ENCODE results near the gene GRIPAP1. TPM values are rescaled to one million over a fixed set of nuclear protein-coding genes. Genes with fewer than 3 reads are reported as not detected.

Gene GRIPAP1
- total RNA-seq, 1 donor from 2014 or later = 10.9 TPM

GRCh38 chrX:48958635-48959094, 43.4 kb downstream of the GRIPAP1 start:
- peak in 1 of 2 donors; percentile 49 for DNase-seq (ENCODE audit: low read depth in 2 of 2)

DNA sequence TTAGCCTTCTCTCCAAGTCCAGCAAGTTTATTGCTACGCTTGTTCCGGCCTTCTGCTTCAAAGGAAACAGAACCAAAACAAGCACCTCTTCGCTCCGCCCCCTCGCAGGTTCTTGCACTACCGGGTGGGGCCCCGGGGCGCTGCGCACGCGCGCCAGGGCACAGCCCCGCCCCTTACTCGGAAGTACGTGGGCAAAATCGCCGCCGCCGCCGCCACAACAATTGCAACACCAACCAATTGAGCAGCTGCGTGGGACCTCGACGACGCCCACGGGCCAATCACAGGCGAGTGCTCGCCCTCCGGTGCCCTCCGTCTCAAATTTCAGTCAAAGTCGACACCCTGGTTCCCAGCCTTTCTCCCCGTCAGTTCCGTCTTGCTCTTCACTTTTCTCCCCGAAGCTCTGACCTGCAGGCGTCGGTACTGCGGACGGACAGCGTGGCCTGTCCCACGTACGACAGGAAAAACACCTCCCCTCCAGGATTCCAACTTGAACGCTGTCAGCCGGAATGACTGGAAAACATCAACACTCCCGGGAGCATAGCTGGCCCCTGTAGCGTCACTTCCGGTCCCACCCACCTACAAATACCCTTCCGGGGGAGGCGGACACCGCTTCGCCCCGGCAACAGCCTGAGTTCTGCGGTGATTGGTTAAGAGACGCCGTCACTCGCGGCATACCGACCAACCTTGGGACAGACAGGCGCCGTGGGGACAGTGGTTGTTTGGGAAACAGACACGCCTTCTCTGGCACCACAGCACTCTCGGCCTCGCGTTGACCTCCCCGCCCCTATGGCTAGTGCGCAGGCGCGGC, 44.0 kb downstream of the GRIPAP1 start:
- DNase-seq (ENCODE audit: low read depth in 2 of 2) = peak; percentile 96 to 98

- no peak for DNase-seq (ENCODE audit: low read depth in 2 of 2)
Observed at GRCh38 chrX:48957477-48957826, 44.6 kb downstream of the GRIPAP1 start, which contains the start of gene OTUD5. OTUD5 (minus strand) TSS chrX:48957607; CDS start chrX:48957570, 37 bp downstream.

- DNase-seq (ENCODE audit: low read depth in 2 of 2) = peak in 1 of 2 donors; percentile 43
Observed at GRCh38 chrX:48956728-48957414, 45.2 kb downstream of the GRIPAP1 start.

DNA sequence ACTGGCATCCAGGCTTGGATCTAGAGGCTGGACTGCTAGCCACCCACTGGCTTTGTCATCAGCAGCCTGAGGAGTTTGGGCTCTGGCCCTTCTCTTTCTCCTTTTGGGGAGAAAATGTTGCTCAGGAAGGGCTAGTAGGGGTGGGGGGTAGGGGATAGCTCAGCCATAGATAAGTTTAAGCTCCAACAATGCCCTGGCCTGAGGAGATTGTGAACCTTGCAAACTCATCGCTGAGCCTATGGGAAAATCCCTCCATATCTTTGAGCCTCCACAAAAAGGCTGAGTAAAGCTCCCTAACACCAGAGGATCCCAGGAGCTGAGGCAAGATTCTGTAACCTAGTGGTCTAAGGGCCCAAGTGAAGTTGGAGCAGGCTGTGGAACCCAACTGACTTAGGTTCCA, 53.5 kb downstream of the GRIPAP1 start:
- DNase-seq (ENCODE audit: low read depth in 2 of 2) = no peak

DNA sequence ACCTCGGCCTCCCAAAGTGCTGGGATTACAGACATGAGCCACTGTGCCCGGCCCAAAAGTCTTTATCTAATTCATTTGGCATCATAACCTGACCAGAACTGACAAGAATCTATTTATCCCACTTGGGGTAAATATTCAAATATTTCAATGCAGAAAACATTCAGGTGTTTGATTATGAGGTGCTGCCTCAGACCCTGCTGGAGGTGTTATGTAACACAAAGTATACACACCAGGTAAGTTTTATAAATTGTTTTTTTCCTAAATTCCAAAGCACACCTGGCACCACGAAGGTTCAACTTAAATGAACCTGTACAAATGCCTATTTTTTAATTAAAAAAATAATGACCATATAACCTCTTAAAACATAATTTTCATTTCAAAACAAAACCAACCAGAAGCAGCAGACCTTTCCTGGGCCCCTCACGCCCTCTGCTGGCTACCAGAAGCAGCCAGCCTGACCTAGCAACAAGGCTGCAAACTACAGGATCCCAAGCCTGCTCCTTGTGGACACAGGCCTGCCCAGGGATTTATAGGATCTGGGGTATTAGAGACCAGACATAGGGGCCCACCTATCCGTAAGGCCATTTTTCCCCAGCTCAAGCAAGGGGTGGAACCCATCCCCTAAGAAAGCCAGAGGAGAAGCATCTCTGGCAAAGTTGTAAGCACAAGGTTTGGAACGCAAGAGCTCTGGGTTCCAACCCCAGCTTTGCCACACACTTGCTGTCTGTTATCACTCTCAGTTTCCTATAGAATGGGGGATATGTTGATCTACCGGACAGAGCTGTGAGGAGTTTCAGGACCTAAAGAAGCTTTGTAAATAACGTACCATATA, 56.3 kb downstream of the GRIPAP1 start:
- DNase-seq (ENCODE audit: low read depth in 2 of 2) = peak in 1 of 2 donors; percentile 55

DNA sequence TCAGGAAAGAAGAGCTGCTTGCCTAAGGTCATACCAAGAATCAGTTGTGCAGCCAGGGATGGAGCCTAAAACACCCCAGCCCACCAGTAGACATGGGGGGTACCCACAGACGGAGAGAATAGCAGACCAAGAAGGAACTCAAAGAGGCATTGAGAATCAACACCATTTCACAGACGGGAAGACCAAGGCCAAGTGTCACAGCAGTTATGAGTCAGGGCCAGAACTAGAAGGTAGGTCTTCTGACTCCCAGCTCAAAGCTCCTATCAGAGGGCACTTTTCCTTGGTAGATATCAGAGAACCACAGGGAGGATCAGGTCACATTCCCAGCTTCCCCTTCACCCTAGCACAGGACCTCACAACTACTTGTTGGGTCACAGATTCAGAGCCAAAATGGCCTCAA, 59.2 kb downstream of the GRIPAP1 start:
- DNase-seq (ENCODE audit: low read depth in 2 of 2) = no peak

DNA sequence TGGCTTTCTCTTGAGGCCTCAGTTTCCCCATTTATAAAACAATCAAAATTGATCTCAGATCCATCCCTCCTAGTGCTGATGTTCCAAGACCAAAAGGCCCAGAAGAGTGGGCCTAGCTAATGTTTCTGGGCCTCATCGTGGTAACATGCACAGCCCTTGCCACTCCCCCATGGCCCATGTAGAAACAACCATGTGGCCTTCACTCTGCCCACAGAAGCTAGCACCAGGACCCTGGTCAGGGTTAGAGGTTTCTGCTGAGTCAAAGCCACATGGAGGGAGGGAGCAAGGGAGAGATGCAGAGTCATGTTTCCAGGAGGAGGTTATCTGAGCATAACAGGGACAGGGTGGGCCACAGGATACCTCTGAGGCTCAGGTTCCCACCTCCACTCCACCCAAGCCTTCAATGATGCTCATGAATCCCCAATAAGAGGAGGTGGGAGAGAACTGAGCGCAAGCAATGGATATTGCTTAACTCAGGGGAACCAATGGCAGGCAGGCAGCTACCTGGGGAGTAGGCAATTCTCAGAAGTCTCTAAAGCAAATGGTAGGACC, 61.6 kb downstream of the GRIPAP1 start:
- DNase-seq (ENCODE audit: low read depth in 2 of 2) = no peak

DNA sequence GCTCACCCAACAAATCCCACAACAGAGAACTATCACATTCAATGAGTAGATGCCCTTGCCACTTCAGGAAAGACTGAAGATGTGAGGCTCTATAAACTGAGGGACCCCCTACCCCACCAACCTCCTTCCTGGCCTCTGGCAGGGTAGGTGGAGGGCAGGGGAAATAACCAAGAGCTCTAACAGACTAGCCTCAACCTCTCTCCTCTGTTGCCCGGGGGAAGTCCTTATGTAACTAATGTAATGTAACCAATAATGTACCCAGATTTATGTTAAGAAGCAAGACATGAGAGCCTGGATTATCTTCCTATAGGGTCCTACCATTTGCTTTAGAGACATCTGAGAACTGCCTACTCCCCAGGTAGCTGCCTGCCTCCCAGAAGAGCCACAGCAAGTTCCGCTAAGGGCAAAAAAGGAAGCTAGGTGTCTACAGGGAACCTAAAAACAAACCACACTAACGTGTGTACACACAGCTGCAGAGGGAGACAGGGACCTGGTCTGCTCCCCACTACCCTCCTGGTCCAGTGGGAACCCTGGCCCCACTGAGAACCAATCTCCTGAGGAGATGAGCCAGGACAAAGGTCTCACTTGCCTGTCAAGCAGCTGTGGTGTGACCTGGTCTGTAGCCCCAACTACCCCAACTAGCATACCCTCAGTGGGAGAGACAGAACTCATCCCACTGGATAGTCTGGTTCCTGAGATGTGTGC, 62.4 kb downstream of the GRIPAP1 start:
- no peak for DNase-seq (ENCODE audit: low read depth in 2 of 2)

GRCh38 chrX:48938721-48939425, 63.2 kb downstream of the GRIPAP1 start:
- DNase-seq (ENCODE audit: low read depth in 2 of 2) = no peak

GRCh38 chrX:48937054-48937907, 64.8 kb downstream of the GRIPAP1 start:
- no peak for DNase-seq (ENCODE audit: low read depth in 2 of 2)

GRCh38 chrX:48936429-48937053, 65.5 kb downstream of the GRIPAP1 start:
- no peak for DNase-seq (ENCODE audit: low read depth in 2 of 2)

DNA sequence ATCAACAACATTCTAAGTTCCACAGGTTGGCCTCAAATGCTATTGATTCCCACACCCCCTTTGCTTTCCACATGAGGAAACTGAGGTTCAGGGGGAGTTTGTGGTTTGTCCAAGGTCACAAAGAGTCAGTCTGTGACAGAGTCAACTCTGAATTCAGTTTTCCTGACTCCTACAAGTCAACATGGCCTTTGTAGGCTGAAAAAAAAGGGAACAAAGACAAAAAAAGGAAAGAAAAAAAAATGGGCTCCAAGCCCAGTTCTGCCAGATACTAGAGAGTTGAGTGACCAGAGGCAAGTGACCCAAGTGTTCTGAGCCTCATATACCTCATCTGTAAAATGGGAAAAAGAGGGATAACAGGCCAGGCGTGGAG, 66.8 kb downstream of the GRIPAP1 start:
- no peak for DNase-seq (ENCODE audit: low read depth in 2 of 2)

DNA sequence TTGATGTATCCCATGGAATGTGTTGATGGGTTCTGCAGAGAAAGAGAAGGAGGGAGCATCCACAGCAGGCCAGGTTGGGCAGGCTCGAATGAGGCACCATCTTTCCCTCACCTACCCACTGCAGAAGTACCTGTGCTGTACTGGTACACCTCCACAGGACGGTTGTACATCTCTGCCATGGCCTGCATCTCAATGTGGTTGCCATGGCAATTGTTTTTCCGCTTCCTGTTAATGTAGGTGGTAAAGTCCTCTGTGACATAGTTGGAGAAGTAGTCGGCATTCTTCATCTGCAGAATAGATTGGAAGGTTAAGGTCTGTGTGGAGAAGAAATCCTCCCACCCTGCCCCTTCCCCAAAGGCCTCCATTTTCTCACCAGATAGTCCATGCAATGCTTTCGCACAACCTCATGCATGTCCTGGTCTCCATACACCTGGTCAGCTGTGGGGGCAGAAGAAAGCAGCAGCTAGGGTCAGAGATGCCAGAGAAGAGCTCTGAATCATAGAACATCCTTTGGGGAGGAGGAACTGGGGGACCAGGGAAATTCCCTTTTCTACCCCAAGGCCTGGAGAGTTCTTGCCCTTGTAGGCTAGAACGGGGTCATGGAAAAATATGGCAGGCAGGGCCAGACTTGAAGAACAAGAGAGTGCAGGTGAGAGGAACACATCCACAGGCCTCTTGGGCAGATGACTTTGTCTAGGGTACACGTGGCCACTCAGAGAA, 67.3 kb downstream of the GRIPAP1 start:
- DNase-seq (ENCODE audit: low read depth in 2 of 2) = no peak

DNA sequence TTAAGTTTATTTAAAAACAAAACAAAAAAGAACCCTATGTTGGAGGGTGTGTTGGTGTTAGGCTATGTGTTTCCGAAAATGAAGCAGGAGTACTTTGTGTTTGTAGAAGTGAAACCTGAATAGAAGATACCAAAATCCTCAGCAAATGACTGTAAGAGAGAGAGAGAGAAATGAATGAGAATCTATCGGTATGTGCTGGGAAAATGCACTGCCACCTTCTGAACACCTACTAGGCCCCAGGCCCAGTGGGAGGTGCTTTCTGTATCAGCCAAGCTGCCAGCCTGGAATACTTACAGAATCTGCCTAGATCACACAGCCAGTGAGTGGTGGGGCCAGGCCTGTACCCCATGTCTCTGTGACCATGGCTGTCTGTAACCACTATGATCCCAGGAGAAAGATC, 68.3 kb downstream of the GRIPAP1 start:
- DNase-seq (ENCODE audit: low read depth in 2 of 2) = no peak

- no peak for DNase-seq (ENCODE audit: low read depth in 2 of 2)
Observed at GRCh38 chrX:48927736-48928382, 74.2 kb downstream of the GRIPAP1 start.

DNA sequence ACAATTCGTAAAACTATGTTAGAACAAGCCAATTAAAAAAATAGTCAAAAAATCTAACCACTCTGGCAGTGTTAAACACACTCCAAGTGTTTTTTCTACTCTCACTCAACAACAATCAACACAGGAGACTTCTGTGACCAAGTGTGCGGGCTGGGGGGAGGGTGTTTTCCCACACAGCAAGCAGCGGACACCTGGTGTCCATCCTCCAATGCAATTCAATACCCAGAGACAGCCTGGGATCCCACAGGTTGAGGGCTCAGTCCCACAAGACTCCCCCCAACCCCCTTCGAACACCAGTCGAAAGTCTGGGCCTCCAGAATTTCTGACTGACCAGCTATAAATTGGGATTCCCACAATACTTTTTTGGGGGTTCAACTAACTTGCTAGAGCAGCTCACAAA, 74.9 kb downstream of the GRIPAP1 start:
- no peak for DNase-seq (ENCODE audit: low read depth in 2 of 2)

GRCh38 chrX:48924270-48924669, 77.8 kb downstream of the GRIPAP1 start:
- no peak for DNase-seq (ENCODE audit: low read depth in 2 of 2)

All from dermis microvascular lymphatic vessel endothelial cell (primary cell).